IMR-90 (cell line): ENCODE measurements around the gene EFCAB8. TPM values are rescaled to one million over a fixed set of nuclear protein-coding genes. Genes with fewer than 3 reads are reported as not detected.

ENCODE experiments used
- FOS ChIP-seq: fragments of 150-350 bp; IDR thresholded peaks from 2 replicates; pipeline ENCODE4 v1.6.1; 2016; ENCODE audit warnings: low read depth, low read length
- MAFK ChIP-seq: IDR thresholded peaks from 2 replicates; pipeline ENCODE4 v1.6.1; 2012; ENCODE audit warnings: low read depth, low read length, improper control_type of control experiment
- MAZ ChIP-seq: IDR thresholded peaks from 2 replicates; pipeline ENCODE4 v1.6.1; 2012; ENCODE audit warnings: low read depth, mild to moderate bottlenecking, low read length, improper control_type of control experiment, moderate library complexity, borderline replicate concordance
- MXI1 ChIP-seq: IDR thresholded peaks from 2 replicates; pipeline ENCODE4 v1.6.1; 2012; ENCODE audit warnings: low read depth, mild to moderate bottlenecking, low read length, moderate library complexity, borderline replicate concordance
- POLR2A ChIP-seq: IDR thresholded peaks from 2 replicates; pipeline ENCODE4 v1.6.1; 2012; ENCODE audit warnings: mild to moderate bottlenecking, low read depth, low read length
- RAD21 ChIP-seq: IDR thresholded peaks from 2 replicates; pipeline ENCODE4 v1.6.1; 2012; ENCODE audit warnings: low read length, improper control_type of control experiment
- RFX5 ChIP-seq: IDR thresholded peaks from 2 replicates; pipeline ENCODE4 v1.8.0; 2012; ENCODE audit warnings: low read depth, mild to moderate bottlenecking, low read length, moderate library complexity
- SMC3 ChIP-seq: fragments of 150-350 bp; IDR thresholded peaks from 2 replicates; pipeline ENCODE4 v1.6.1; 2016; ENCODE audit warnings: low read depth, mild to moderate bottlenecking, antibody characterized with exemption, low read length, moderate library complexity
- polyA plus RNA-seq, 3 experiments: library from polyadenylated mRNA; depleted of rRNA; stranded (reverse); fragments of >200 nt; gene quantifications; 2 replicates each; pipeline ENCODE4 v1.2.3, GENCODE V29; 2012; ENCODE audit warnings: low replicate concordance in 1 of 3
- total RNA-seq: library from RNA; depleted of rRNA; stranded (reverse); fragments of >200 nt; gene quantifications from 2 replicates; pipeline ENCODE4 v1.2.3, GENCODE V29; 2012
- TF ChIP-seq, protein P1 (sequence below): fragments of 150-350 bp; IDR thresholded peaks from 2 replicates; pipeline ENCODE4 v1.6.1; 2016; ENCODE audit warnings: low read depth, mild to moderate bottlenecking, low read length, moderate library complexity, borderline replicate concordance

The EFCAB8 gene
- total and polyA plus RNA-seq, 2 of the 4 experiments (the other 2 are of a cell fraction) = not detected

GRCh38 chr20:32858701-32859372 is at the start of gene EFCAB8 (continued):
- TF ChIP-seq, protein P1, sequence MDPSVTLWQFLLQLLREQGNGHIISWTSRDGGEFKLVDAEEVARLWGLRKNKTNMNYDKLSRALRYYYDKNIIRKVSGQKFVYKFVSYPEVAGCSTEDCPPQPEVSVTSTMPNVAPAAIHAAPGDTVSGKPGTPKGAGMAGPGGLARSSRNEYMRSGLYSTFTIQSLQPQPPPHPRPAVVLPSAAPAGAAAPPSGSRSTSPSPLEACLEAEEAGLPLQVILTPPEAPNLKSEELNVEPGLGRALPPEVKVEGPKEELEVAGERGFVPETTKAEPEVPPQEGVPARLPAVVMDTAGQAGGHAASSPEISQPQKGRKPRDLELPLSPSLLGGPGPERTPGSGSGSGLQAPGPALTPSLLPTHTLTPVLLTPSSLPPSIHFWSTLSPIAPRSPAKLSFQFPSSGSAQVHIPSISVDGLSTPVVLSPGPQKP = no peak
- TF ChIP-seq SMC3 (no peak), POLR2A (no peak), RFX5 (no peak), MAFK (no peak), MXI1 (no peak), MAZ (no peak), FOS (no peak), RAD21 (no peak)
